ENCODE results near the gene OR5K2.

The OR5K2 gene

DNA sequence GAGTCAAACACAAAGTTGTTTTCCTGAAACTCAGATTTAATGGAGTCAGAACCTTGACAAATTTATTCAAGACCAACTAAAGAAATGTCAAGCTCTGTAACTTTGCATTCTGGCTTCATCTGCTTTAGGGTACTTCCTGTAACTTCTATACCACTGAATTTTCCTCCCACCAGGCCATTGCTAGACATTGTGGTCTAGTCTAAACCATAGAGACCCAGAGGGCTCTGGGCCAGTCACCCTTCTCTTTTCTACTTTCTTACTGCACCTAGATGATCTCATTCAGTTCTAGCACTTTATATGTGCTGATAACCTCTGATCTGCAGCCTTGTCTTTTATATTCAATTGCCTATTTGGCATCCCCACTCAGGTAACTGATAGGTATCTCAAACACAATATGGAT is 37.3 kb upstream of the OR5K2 start:
- H3K4me3 ChIP-seq (ENCODE audit: low read depth, low read length) = no peak overlapping the region
- TF ChIP-seq CTCF (IDR thresholded peaks at IDR 0.05; ENCODE audit: low read depth, low read length) = no peak
- DNase-seq = no peak
- no peak overlapping the region for H3K27ac ChIP-seq
- peaks cover 2% of the 10 kb centered on the region for H3K9me3 ChIP-seq (ENCODE audit: severe bottlenecking)
- no peaks in the 10 kb centered on the region for H3K36me3 ChIP-seq
- no peaks in the 10 kb centered on the region for H3K27me3 ChIP-seq (ENCODE audit: insufficient read depth, low read depth, severe bottlenecking)

GRCh38 chr3:98462901-98463300 is 34.6 kb upstream of the OR5K2 start, which contains the start of gene OR5K1:
OR5K1 (plus strand) TSS chr3:98463201; CDS start chr3:98469577, 6,376 bp downstream.
- H3K9me3 ChIP-seq (ENCODE audit: severe bottlenecking) = peaks cover 2% of the 10 kb centered on the region
- no peaks in the 10 kb centered on the region for H3K36me3 ChIP-seq
- no peak for DNase-seq
- H3K27ac ChIP-seq = no peak within 1 kb of the TSS
- H3K27me3 ChIP-seq (ENCODE audit: insufficient read depth, low read depth, severe bottlenecking) = no peaks in the 10 kb centered on the region
- H3K4me3 ChIP-seq (ENCODE audit: low read depth, low read length) = no peak within 1 kb of the TSS
- TF ChIP-seq CTCF (IDR thresholded peaks at IDR 0.05; ENCODE audit: low read depth, low read length) = no peak

- no peak for TF ChIP-seq CTCF (IDR thresholded peaks at IDR 0.05; ENCODE audit: low read depth, low read length)
- H3K27ac ChIP-seq = no peak overlapping the region
- H3K4me3 ChIP-seq (ENCODE audit: low read depth, low read length) = no peak overlapping the region
- DNase-seq = no peak
- H3K27me3 ChIP-seq (ENCODE audit: insufficient read depth, low read depth, severe bottlenecking) = no peaks in the 10 kb centered on the region
- peaks cover 5% of the 10 kb centered on the region for H3K9me3 ChIP-seq (ENCODE audit: severe bottlenecking)
- H3K36me3 ChIP-seq = no peaks in the 10 kb centered on the region
Measured at GRCh38 chr3:98482717-98483482, 14.6 kb upstream of the OR5K2 start.

DNA sequence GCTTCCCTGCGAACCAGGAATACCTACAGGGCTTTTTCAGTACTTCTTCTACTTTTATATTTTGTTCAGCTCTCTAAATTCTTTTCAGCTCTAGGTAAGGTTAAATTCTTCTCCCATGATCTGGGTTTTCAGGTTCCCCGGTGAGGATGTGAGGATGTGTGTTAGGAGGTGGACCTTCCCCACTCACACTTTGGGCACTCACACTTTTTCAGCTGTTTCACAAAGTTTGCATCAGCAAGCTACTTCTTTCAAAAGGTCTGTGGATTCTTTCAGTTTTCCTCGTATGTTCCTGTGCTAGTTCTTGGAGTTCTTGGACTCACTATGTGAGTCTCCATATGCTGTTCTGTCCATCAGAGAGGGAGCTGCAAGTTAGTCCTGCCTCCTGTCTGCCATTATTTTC is 13.9 kb upstream of the OR5K2 start:
- DNase-seq = no peak
- no peaks in the 10 kb centered on the region for H3K27me3 ChIP-seq (ENCODE audit: insufficient read depth, low read depth, severe bottlenecking)
- no peak overlapping the region for H3K27ac ChIP-seq
- H3K4me3 ChIP-seq (ENCODE audit: low read depth, low read length) = no peak overlapping the region
- no peaks in the 10 kb centered on the region for H3K9me3 ChIP-seq (ENCODE audit: severe bottlenecking)
- no peak for TF ChIP-seq CTCF (IDR thresholded peaks at IDR 0.05; ENCODE audit: low read depth, low read length)
- no peaks in the 10 kb centered on the region for H3K36me3 ChIP-seq

GRCh38 chr3:98500019-98500418 is 2.5 kb downstream of the OR5K2 start:
- TF ChIP-seq CTCF (IDR thresholded peaks at IDR 0.05; ENCODE audit: low read depth, low read length) = no peak
- no peak overlapping the region for H3K4me3 ChIP-seq (ENCODE audit: low read depth, low read length)
- no peak overlapping the region for H3K27ac ChIP-seq
- DNase-seq = no peak
- H3K9me3 ChIP-seq (ENCODE audit: severe bottlenecking) = no peaks in the 10 kb centered on the region
- no peaks in the 10 kb centered on the region for H3K27me3 ChIP-seq (ENCODE audit: insufficient read depth, low read depth, severe bottlenecking)
- H3K36me3 ChIP-seq = no peaks in the 10 kb centered on the region

- no peak for DNase-seq
- H3K36me3 ChIP-seq = no peaks in the 10 kb centered on the region
- no peak for TF ChIP-seq CTCF (IDR thresholded peaks at IDR 0.05; ENCODE audit: low read depth, low read length)
- H3K9me3 ChIP-seq (ENCODE audit: severe bottlenecking) = no peaks in the 10 kb centered on the region
- no peak overlapping the region for H3K4me3 ChIP-seq (ENCODE audit: low read depth, low read length)
- no peak overlapping the region for H3K27ac ChIP-seq
- H3K27me3 ChIP-seq (ENCODE audit: insufficient read depth, low read depth, severe bottlenecking) = no peaks in the 10 kb centered on the region
Measured at GRCh38 chr3:98501270-98501669, 3.8 kb downstream of the OR5K2 start.

Data from WERI-Rb-1 (cell line).